ENCODE measurements around the gene RHOD.

The RHOD gene

GRCh38 chr11:67062526-67063373, 6.1 kb downstream of the RHOD start:
- no peak for DNase-seq

GRCh38 chr11:67066333-67066709, 9.7 kb downstream of the RHOD start:
- no peak for DNase-seq

DNA sequence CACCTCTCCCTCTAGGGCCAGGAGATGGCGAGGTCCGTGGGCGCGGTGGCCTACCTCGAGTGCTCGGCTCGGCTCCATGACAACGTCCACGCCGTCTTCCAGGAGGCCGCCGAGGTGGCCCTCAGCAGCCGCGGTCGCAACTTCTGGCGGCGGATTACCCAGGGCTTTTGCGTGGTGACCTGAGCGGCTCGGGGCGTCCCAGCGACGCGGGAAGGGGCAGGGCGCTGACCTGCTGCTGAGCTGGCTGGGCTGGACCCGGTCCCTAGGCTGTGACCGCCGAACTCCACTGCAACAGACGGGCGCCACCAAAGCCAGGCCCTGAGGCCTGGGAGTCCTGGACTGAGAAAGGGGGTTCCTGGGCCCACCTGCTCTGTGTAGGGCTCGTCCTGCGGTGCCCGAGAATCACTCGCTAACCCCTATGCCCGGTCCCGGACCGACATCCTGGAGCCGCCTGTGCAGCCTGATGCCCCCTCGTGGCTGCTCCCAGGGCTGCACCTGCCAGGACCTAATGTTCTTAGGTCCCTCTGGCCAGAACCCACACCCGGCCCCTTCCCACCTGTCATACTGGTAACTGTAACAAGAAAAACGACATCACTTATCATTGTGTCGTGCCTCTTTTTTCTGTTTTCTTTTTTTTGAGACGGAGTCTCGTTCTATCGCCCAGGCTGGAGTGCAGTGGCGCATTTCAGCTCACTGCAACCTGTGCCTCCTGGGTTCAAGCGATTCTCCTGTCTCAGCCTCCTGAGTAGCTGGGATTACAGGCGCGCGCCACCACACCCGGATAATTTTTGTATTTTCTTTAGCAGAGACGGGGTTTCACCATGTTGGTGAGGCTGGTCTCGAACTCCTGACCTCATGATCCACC, 15.0 kb downstream of the RHOD start:
- DNase-seq, result peak; percentile 5

DNA sequence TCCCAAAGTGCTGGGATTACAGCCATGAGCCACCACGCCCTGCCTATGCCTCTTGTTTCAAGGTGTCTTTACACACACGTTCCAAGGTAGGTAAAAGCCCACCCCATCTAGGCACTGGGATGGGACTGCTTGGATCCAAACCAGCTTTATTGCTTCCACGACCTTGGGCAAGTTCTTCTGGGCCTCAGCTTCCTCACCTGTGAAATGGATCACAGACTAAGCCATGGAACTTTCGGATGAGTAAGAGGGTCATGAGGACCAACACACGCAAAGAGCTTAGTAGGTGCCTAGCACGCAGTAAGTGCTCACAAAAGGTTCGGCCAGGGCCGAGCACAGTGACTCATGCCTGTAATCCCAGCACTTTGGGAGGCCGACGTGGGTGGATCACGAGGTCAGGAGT, 15.6 kb downstream of the RHOD start:
- DNase-seq, result no peak

GRCh38 chr11:67073908-67074307, 17.3 kb downstream of the RHOD start:
- no peak for DNase-seq

DNA sequence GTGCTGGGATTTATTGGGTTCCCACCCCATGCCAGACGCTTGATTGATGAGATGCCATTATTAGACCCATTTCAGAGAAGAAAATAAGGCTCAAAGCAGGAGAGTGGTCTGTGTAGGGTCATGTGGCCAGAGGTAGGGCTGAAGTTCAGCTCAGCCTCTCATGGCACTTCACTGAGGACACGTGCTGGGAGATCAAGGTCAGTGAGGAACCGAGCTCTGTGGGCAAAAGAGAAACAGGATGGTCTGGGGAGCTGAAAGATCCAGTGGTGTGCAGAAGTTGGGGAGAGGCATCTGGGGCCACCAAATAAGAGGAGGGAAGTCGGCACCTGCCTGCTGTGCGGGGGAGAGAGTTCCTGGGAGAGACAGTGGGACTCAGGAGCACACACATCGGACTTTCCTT, 19.6 kb downstream of the RHOD start:
- no peak for DNase-seq

GRCh38 chr11:67079065-67079705, 22.5 kb downstream of the RHOD start:
- no peak for DNase-seq

- no peak for DNase-seq
These were observed 25.6 kb downstream of the RHOD start for GRCh38 chr11:67082071-67082791.

GRCh38 chr11:67083786-67084366, 27.2 kb downstream of the RHOD start:
- DNase-seq, result no peak

- no peak for DNase-seq
These were observed 29.0 kb downstream of the RHOD start for GRCh38 chr11:67085617-67086016.

DNA sequence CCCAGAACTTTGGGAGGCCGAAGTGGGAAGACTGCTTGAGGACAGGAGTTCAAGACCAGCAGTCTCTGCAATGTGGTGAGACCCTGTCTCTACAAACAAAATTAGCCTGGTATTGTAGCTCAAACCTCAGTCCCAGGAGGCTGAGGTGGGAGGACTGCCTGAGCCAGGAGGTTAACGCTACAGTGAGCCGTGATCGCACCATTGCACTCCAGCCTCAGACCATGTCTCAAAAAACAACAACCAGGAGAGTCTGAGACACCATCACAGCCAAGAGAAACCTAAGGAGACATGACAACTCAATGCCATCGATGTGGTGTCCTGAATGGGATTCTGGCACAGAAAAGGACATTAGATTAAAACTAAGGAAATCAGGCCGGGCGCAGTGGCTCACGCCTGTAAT, 34.1 kb downstream of the RHOD start:
- no peak for DNase-seq

DNA sequence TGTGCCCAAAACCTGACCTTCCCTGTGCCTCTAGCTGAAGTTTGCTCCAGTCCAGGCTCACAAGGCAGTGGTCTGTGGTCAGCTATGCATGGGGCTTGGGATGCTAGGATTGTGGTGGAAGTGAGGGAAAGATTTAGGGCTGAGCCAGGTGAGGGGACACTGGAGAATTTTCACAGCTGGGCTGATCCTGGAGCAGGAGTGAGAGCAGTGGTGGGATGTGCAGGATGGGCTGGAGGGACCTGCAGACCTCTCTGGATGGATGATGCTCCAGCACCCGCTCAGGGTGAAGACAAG, 38.5 kb downstream of the RHOD start:
- no peak for DNase-seq

DNA sequence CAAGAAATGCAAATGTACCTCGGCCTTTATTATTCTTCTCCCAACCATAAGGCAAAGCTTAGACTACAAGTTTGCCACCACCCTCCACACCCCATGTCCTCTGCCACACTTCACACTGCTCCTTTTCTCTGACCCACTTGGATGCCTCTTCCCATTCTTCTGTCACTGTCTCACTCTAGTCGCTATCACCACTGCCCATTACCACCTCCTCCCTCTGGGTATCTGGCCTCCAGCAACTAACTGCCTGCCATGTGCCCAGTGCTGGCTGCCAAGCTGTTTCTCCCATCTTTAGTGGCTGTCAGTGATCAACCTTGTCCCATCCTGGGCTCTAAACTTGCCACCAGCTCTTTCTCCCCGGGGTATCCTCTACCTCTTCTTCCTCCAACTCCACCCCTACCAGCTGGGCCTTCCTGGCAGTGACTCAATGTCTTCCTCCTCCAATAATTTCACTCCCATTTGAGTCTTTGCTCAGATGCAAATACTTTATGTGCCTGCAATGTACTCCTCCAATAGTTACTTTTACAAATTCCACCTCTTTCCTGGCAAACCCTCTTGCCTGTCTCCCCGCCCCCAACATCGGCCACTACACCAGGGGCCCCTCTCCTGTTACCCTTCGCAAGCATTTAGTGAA, 42.3 kb downstream of the RHOD start:
- no peak for DNase-seq

GRCh38 chr11:67099831-67100324, 43.2 kb downstream of the RHOD start:
- DNase-seq, result no peak

GRCh38 chr11:67102664-67103063, 46.0 kb downstream of the RHOD start:
- no peak for DNase-seq

GRCh38 chr11:67105964-67106363, 49.3 kb downstream of the RHOD start:
- no peak for DNase-seq

GRCh38 chr11:67111261-67111660, 54.6 kb downstream of the RHOD start:
- DNase-seq, result no peak

GRCh38 chr11:67113231-67113721, 56.6 kb downstream of the RHOD start:
- no peak for DNase-seq

DNA sequence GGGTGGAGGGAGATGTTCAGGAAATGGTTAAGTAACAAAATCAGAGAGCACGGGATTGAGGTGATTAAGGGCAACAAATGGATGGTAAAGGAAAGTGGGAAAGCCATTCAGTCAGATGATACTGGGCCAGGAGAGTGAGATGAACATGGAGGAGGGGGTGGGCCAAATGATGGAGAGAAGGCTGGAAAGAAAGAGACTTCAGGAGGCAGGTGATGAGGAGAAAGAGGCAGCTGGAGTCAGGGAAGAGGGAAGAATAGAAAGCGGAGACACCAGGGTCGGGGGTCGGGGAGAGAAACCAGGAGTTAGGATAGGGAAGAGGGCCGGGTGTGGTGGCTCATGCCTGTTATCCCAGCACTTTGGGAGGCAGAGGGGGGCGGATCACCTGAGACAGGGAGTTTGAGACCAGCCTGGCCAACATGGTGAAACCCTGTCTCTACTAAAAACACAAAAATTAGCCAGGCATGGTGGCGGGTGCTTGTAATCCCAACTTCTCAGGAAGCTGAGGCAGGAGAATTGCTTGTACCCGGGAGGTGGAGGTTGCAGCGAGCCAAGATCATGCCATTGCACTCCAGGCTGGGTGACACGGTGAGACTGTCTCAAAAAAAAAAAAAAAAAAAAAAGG, 57.7 kb downstream of the RHOD start:
- DNase-seq, result no peak

- DNase-seq, result no peak
These were observed 60.1 kb downstream of the RHOD start for GRCh38 chr11:67116758-67117105.

GRCh38 chr11:67117176-67117575, 60.5 kb downstream of the RHOD start:
- DNase-seq, result peak; percentile 26
